Right renal pelvis (tissue), 4 donors: ENCODE results near the gene CAV1. TPM values are rescaled to one million over a fixed set of nuclear protein-coding genes. Genes with fewer than 3 reads are reported as not detected.

ENCODE experiments used
- DNase-seq, 4 donors: peaks; one replicate each; pipeline ENCODE4 v3.0.0-alpha.2; 2013; ENCODE audit warnings: low read depth in 4 of 4, low spot score in 3 of 4, missing footprints in 1 of 4
- polyA plus RNA-seq, 4 donors: library from polyadenylated mRNA; unstranded; fragments of 120-200 nt; gene quantifications; one replicate each; pipeline ENCODE4 v1.2.1, GENCODE V29; 2013; ENCODE audit not compliant: insufficient read length in 4 of 4

CAV1 gene
- polyA plus RNA-seq, 4 donors, result 26.3 to 38.4 (median 34.0) TPM

GRCh38 chr7:116553168-116553964 is 28.5 kb downstream of the CAV1 start:
- no peak for DNase-seq

- DNase-seq, result no peak
Measured at GRCh38 chr7:116554436-116554835, 29.6 kb downstream of the CAV1 start.

DNA sequence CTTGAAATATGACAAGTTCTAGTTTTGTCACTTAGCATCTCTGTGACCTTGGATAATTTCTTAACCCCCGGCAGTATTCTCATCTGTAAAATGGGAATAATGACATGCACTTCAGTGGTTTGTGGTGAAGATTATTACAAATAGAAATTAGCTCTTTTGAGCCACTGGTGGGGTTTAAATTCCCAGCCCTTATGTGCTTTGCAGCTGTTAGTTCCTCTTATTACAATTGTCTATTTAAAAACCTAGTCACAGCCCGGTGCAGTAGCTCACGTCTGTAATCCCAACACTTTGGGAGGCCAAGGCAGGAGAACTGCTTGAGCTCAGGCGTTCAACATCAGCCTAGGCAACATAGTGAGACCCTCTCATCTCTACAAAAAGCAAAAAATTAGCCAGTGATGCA is 30.1 kb downstream of the CAV1 start:
- no peak for DNase-seq

DNA sequence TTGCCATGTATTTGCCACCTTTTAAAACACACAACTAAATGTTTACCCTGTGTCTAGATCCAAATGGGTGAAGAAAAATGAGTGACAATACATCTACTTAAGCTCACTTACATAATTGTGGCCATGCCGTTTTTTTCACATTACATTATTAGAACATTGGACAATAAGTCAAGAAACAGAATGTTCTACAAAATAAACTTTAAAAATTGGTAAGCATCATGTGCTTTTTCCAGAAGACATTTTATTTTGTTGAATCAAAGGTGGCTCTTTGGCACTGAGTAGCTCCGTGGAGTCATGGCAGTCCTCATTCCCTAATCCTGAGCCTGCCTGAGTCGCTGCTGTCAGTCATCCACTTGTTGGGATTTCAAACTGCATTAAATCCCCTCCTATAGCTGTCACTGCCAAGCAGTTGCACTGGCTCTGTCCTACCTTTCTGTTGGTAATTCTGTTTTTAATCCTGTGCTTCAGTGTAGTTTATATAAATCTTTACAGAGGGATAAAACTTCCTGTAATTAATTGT is 32.3 kb downstream of the CAV1 start:
- no peak for DNase-seq

DNA sequence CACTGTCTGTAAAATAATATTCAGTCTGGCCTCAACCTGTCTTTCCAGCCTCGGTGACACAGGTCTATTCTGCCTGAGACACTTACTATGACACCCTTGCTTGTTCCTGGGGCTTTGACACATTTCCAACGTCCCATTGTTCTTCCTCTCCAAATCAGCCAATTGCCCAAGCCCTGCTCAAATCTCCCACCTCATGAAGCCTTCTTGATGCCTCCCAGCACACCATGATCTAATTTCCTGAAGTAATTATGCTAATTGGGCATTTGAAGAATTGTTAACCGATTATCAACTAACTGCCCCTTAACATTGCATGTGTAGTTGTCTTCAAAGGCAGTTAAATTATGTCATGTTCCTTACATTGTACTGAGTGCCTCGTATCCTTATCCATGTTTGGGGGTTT is 33.1 kb downstream of the CAV1 start:
- no peak for DNase-seq

DNA sequence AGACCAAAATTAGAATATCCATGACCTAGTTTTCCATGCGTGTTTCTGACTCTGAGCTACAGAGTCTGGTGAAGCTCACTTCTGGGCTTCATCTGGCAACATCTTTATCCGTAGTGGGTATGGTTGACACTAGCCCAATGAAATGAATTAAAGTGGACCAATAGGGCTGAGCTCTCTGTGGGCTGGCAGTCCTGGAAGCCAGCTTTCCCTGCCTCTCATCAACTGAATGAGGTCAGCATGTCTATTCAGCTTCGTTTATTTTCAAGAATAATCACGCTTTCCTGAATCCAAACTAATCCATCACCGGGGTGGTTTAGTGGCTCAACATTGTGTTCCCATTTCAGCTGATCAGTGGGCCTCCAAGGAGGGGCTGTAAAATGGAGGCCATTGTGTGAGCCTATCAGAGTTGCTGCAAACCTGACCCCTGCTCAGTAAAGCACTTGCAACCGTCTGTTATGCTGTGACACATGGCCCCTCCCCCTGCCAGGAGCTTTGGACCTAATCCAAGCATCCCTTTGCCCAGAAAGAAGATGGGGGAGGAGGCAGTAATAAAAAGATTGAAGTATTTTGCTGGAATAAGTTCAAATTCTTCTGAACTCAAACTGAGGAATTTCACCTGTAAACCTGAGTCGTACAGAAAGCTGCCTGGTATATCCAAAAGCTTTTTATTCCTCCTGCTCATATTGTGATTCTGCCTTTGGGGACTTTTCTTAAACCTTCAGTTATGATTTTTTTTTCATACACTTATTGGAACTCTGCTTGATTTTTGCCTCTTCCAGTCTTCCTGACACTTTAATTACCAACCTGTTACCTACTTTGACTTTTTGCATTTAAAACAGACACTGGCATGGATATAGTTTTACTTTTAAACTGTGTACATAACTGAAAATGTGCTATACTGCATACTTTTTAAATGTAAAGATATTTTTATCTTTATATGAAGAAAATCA is 35.5 kb downstream of the CAV1 start:
- DNase-seq, result no peak

DNA sequence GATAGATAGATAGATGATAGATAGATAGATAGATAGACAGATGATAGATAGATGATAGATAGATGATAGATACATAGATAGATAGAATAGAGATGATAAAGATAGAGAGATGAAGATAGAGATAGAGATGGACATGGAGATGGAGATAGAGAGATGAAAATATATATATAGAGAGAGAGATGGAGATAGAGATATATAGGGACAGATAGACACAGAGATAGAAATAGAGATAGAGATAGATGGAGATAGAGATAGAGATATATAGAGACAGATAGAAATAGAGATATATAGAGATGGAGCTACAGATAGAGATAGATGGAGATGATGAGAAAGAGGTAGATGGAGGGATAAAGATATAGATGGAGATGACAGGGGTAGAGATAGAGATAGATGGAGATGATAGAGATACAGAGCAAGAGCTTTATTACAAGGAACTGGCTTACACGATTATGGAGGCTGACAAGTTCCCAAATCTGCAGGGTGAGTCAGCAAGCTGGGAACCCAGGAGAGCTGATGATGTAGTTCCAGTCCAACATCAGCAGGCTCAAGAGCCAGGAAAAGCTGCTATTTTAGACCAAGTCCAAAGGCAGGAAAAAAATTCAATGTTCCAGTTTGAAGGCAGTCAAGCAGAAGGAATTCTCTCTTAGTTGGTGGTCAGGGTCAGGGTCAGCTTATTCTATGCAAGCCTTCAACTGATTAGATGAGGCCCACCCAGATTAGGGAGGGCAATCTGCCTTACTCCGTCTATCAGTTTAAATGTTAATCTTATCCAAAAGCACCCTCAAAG is 37.1 kb downstream of the CAV1 start:
- DNase-seq, result no peak

DNA sequence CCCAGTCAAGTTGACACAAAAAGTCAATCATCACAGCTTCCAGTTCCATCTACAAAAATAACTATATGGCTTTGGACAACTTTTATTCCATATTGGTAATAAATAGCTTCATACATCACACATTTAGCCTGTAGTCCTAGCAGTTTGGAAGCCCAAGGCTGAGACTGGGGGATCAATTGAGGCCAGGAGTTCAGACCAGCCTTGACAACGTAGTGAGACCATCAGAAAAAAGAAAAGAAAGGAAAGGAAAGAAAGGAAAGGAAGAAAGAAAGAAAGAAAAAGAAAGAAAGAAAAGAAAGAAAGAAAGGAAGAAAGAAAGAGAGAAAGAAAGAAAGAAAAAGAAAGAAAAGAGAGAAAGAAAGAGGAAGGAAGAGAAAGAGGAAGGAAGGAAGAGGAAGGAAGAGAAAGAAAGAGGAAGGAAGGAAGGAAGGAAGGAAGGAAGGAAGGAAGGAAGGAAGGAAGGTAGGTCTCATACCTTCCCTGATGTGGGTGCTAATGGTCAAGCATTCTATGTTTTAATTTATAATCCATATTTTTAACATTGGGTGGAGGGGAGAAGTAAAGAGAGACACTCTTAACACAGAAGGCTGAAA is 37.8 kb downstream of the CAV1 start:
- DNase-seq, result no peak

DNA sequence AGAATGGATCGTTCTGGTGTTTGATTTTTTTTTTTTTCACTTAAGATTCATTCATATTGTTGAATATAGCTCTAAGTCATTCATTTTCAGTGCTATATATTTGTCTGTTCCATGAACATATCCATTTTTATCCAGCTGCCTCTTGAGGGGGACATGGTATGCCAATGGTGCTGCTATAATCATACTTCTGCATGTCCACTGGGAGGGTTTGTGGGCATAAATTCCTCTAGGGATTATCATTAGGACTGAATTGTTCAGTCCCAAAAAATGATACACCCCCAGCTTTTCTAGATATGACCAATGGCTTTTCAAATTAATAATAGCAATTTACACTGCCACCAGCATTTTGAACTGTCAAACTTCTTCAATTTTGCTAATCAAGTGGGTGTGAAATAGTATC is 41.1 kb downstream of the CAV1 start:
- no peak for DNase-seq

GRCh38 chr7:116566666-116567065 is 41.8 kb downstream of the CAV1 start:
- no peak for DNase-seq

DNA sequence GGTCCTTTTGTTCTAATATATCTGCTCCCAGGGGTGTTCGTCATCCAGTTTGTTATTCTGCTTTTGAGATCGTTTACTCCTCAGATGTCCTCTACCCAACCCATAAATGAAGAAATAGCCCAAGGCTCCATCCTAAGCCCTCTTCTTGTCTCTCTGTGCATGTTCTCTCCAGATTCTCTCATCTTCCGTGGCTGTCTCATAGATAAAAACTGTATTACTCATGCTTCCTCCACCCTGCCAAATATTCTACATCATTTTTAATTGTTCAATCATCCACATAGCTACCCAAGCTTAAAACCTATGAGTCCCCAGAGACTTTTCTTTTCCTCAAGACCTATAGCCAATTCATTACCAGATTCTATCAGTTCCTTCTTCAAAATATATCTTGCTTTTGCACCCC is 44.9 kb downstream of the CAV1 start:
- no peak for DNase-seq

DNA sequence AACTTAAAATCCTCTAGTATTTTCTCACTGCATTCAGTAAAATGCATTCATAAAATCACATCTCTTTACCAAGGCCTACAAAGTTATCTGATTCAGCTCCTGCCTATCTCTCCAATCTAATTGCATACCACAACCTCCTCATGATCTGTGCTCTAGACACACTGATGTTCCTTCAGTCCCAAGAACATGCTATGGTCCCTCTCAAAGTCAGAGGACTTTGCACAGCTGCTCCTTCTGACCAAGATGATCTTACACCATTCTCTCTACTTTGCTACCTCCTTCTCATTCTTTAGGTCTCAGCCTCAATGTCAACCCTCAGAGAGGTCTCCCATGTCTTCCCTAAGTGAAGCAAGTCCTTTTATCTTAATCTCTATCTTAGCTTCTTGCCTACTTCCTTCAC is 45.5 kb downstream of the CAV1 start:
- no peak for DNase-seq

- DNase-seq, result no peak
Measured at GRCh38 chr7:116571037-116571436, 46.2 kb downstream of the CAV1 start.

DNA sequence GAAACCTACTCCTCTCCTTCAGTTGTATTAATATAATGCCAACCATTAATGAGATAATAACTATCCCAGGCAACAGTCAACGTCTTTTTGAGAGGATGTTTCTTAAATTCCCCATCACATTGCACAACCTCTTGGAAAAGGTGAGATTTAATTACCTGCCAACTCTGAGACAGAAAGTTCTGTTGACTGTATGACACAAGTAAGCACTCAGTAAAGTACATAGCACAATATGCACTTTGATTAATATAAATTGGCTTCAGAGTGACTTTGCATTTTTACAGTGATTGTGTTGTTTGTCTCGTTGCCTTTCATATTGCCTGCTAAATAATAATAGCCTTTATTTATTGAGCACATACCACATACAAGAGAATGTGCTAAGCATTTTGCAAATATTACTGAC is 46.7 kb downstream of the CAV1 start:
- DNase-seq, result no peak

DNA sequence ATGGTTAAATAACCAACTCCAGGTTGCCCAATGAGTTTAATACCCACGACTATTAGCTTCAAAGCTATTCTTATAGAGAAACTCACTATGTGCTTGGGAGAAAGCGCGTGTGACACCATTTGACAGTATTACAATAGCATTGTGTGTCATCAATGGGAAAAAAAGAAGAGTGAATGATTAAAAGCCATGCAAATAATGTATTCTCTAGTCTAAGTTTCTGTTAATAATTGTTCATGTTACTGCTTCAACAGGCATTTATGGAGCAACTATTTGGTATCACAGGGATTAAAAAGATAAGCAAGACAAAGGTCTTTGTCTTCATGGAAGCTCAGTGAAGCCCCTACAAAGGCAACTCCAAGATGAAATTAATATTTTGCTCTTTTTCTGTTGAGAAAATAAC is 47.2 kb downstream of the CAV1 start:
- no peak for DNase-seq

- DNase-seq, result no peak
Measured at GRCh38 chr7:116573541-116573940, 48.7 kb downstream of the CAV1 start.

DNA sequence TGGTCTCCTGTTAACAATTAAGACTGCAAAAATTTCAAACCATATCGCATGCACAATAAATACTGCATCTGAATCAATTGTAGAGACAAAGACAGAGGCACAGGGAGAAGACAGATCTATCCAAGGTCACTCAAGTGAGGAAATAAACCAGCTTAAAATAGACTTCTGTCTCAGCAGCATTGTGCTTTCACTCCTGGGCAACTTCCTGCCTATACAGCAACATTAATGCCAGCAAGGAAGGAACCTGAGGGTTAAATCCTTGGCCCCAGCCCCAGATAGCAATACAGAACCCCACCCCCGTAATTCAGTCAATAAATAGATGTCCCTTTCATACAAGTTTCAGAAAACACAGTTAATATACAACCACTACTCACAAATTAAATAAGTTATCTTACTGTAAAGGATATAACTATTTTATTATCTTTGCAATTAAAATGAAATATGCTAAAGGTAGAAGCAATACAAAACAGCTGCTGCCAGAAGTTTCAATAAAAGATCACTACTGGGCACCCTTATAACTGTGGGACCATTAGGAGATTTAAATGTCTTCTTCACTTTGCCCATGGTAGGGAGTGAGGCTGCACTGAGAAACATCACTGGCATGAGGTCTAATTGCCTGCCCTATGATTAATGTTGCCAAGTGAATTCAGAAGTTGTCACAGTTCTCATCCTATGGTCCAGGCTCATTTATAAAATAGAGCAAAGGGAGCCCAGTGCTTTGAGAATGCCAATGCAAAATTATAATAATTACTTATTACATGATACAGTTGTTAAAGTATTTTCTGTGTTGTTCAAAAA is 49.4 kb downstream of the CAV1 start:
- no peak for DNase-seq

GRCh38 chr7:116575853-116576252 is 51.0 kb downstream of the CAV1 start:
- no peak for DNase-seq
